ENCODE results near the gene ATG4A. TPM values are rescaled to one million over a fixed set of nuclear protein-coding genes. Genes with fewer than 3 reads are reported as not detected.

Gene ATG4A
- total RNA-seq, 4 donors from 2014 or later: 9.3 to 23.3 (median 11.1) TPM

DNA sequence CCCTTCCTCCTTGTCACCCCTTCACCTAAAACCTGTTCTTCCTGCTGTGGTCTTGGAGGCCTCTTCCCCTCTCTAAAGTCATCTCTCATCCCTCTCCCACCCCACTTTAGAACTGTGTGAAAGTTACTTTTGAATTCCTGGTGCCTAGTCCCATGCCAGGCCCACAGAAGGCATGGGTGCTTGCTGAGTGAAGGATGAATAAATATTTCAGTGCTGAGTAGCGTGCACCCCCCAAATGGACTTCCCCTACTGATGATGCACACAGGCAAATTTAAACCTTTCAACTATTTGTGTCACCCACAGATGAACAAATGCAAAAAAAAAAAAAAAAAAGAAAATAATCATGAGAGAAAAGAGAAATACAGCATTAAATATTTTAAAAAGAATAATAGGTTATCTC lies 20.0 kb upstream of the ATG4A start:
- Histone ChIP-seq H3K9me3 (no peaks in the 10 kb centered on the region), H3K27me3 (peaks cover 0 to 30% of the 10 kb centered on the region in 2 donors), H3K4me1 (no peaks in the 10 kb centered on the region), H3K27ac (no peak overlapping the region), H3K4me3 (no peak overlapping the region), H3K36me3 (no peaks in the 10 kb centered on the region)
- no peak for DNase-seq (ENCODE audit: low spot score in 2 of 2)
- WGBS, 2 donors: 87 to 100% methylated on average over 1 of the region's 1 CpG
- no peak for TF ChIP-seq POLR2A (IDR thresholded peaks at IDR 0.05)
- TF ChIP-seq EP300 (IDR thresholded peaks at IDR 0.05): no peak

DNA sequence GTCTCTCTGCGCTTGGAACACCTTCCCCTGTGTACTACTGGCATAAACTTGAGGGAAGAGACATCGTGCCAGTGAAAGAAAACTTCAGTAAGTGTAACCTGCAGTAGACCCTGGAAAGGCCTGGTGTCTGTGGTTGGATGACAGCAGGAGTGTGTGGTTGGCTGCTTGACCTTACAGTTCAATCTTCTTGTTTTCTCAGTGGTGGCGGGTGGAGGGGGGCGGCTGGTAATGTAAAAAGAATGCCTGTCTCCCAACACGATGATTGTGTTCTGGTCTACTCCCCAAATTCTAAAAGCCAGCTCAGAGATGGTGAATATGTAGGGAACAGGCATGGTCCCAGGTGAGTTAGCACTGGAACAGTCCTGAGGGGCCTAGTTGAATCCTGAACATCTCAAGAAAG lies 18.8 kb upstream of the ATG4A start:
- WGBS, 2 donors: 66 to 78% methylated on average over 3 to 5 of the region's 5 CpGs
- Histone ChIP-seq H3K9me3 (no peaks in the 10 kb centered on the region), H3K36me3 (no peaks in the 10 kb centered on the region), H3K27me3 (peaks cover 0 to 27% of the 10 kb centered on the region in 2 donors), H3K4me1 (no peaks in the 10 kb centered on the region), H3K4me3 (no peak overlapping the region), H3K27ac (no peak overlapping the region)
- TF ChIP-seq POLR2A (IDR thresholded peaks at IDR 0.05): no peak
- no peak for TF ChIP-seq EP300 (IDR thresholded peaks at IDR 0.05)
- TF ChIP-seq, protein P1, sequence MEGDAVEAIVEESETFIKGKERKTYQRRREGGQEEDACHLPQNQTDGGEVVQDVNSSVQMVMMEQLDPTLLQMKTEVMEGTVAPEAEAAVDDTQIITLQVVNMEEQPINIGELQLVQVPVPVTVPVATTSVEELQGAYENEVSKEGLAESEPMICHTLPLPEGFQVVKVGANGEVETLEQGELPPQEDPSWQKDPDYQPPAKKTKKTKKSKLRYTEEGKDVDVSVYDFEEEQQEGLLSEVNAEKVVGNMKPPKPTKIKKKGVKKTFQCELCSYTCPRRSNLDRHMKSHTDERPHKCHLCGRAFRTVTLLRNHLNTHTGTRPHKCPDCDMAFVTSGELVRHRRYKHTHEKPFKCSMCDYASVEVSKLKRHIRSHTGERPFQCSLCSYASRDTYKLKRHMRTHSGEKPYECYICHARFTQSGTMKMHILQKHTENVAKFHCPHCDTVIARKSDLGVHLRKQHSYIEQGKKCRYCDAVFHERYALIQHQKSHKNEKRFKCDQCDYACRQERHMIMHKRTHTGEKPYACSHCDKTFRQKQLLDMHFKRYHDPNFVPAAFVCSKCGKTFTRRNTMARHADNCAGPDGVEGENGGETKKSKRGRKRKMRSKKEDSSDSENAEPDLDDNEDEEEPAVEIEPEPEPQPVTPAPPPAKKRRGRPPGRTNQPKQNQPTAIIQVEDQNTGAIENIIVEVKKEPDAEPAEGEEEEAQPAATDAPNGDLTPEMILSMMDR (IDR thresholded peaks at IDR 0.05): no peak
- DNase-seq (ENCODE audit: low spot score in 2 of 2): no peak

DNA sequence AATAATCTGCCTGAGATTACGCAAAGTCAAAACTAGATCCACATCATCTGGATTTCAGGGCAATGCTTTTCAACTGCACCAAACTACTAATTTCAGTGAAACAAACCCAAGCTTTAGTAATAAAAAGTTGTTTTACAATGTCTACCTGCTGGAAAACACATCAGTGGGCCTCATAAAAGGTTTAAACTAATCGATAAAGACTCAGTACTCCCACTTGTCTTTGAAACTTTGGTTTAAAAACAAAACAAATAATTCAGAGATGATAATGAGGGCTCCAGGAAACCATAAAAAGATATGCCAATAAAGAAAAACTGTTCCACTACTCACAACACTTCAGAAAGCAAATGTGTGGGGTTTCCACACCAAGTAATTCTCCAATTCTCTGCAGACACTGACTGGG lies 10.5 kb upstream of the ATG4A start:
- 80 to 92% methylated on average over 2 of the region's 2 CpGs for whole genome bisulfite sequencing, 2 donors
- TF ChIP-seq, protein P1 (IDR thresholded peaks at IDR 0.05): no peak
- no peak for TF ChIP-seq POLR2A (IDR thresholded peaks at IDR 0.05)
- no peak for TF ChIP-seq EP300 (IDR thresholded peaks at IDR 0.05)
- Histone ChIP-seq H3K36me3 (no peaks in the 10 kb centered on the region), H3K27me3 (peaks cover 0 to 12% of the 10 kb centered on the region in 2 donors), H3K27ac (no peak overlapping the region), H3K9me3 (no peaks in the 10 kb centered on the region), H3K4me1 (no peaks in the 10 kb centered on the region), H3K4me3 (no peak overlapping the region)
- no peak for DNase-seq (ENCODE audit: low spot score in 2 of 2)

DNA sequence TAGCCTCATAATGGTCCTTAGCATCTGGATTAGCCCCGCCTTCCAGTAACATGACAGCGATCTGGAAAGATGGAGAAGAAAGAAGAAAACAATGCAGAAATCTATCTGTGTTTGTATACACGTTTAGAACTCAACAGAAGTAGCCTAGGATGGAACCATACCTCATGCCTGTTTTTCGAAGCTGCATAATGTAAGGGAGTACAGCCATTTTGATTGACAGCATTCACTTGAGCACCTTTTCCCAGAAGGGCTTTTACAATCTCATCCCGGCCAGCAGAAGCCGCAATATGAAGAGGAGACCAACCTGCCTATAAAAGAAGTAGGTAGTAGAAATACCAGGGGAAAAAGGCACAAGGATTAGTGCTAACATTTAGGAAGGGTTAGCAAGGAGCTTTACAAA lies 3.8 kb upstream of the ATG4A start:
- Histone ChIP-seq H3K27me3 (no peaks in the 10 kb centered on the region), H3K36me3 (peaks cover 0 to 8% (median 0%) of the 10 kb centered on the region in 3 donors), H3K9me3 (no peaks in the 10 kb centered on the region), H3K27ac (no peak overlapping the region), H3K4me3 (no peak overlapping the region), H3K4me1 (peaks cover 0 to 17% (median 0%) of the 10 kb centered on the region in 4 donors)
- WGBS, 2 donors: 81 to 91% methylated on average over 6 of the region's 6 CpGs
- no peak for DNase-seq (ENCODE audit: low spot score in 2 of 2)
- no peak for TF ChIP-seq EP300 (IDR thresholded peaks at IDR 0.05)
- TF ChIP-seq, protein P1 (IDR thresholded peaks at IDR 0.05): no peak
- no peak for TF ChIP-seq POLR2A (IDR thresholded peaks at IDR 0.05)

DNA sequence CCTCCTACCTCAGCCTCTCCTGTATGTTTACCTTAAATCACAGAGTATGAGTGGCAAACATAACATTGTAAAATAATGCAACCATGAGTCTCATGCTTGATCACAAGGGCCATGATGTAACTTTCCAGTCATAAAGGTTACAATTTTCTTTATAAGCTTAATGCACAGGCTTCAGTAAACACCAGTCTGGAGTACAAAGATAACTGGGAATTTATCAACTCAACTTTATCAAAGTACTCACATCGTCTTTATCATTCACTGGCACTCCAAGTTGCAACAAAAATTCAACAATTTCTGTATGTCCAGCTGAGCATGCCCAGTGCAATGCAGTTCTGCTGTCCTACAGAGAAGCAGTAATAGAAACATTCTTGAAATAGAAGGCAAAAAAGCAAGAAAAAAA lies 3.1 kb upstream of the ATG4A start:
- TF ChIP-seq EP300 (IDR thresholded peaks at IDR 0.05) (no peak), POLR2A (IDR thresholded peaks at IDR 0.05) (no peak)
- TF ChIP-seq, protein P1 (IDR thresholded peaks at IDR 0.05): no peak
- DNase-seq (ENCODE audit: low spot score in 2 of 2): no peak
- WGBS, 2 donors: 77 to 93% methylated on average over 1 of the region's 1 CpG

More for the DNA sequence above, 3.1 kb upstream of the ATG4A start:
- Histone ChIP-seq H3K9me3 (no peaks in the 10 kb centered on the region), H3K4me3 (no peak overlapping the region), H3K4me1 (peaks cover 0 to 17% (median 0%) of the 10 kb centered on the region in 4 donors), H3K27me3 (no peaks in the 10 kb centered on the region), H3K36me3 (peaks cover 0 to 8% (median 0%) of the 10 kb centered on the region in 3 donors), H3K27ac (no peak overlapping the region)

All from tibial nerve (tissue), 4 donors.